ENCODE results near the gene PGAM1. TPM values are rescaled to one million over a fixed set of nuclear protein-coding genes. Genes with fewer than 3 reads are reported as not detected.
A peak's percentile ranks its signal among the peaks of the same experiment; 100 is the strongest.
"Not testable (repeated sequence)": the region's sequence is repeated elsewhere in the genome, so short reads cannot be mapped to it uniquely, and the experiment has no call there.

Gene PGAM1
- total RNA-seq, 4 donors from 2014 or later: 151 to 289 (median 240) TPM

GRCh38 chr10:97406064-97406463, 19.9 kb upstream of the PGAM1 start:
- 77 to 82% methylated on average over 3 of the region's 3 CpGs for WGBS, 2 donors
- intact Hi-C loops (cut with DNase I; ENCODE audit: low total_unique reads): no loop called here
- no peak overlapping the region for H3K4me3 ChIP-seq (ENCODE audit: low read depth, poor library complexity, severe bottlenecking)
- no peak for DNase-seq (ENCODE audit: low spot score in 2 of 2)
- TF ChIP-seq CTCF (IDR thresholded peaks at IDR 0.05) (no peak), POLR2A (IDR thresholded peaks at IDR 0.05) (no peak)

GRCh38 chr10:97406483-97406882, 19.5 kb upstream of the PGAM1 start:
- DNase-seq (ENCODE audit: low spot score in 2 of 2); H3K4me3 ChIP-seq (ENCODE audit: low read depth, poor library complexity, severe bottlenecking); intact Hi-C loops (cut with DNase I; ENCODE audit: low total_unique reads): not testable (repeated sequence)
- 52 to 63% methylated on average over 7 of the region's 7 CpGs for WGBS, 2 donors

GRCh38 chr10:97407211-97407951, 18.6 kb upstream of the PGAM1 start:
- intact Hi-C loops (cut with DNase I; ENCODE audit: low total_unique reads): no loop called here
- DNase-seq (ENCODE audit: low spot score in 2 of 2): peak in 1 of 2 donors; percentile 88
- no peak overlapping the region for H3K4me3 ChIP-seq (ENCODE audit: low read depth, poor library complexity, severe bottlenecking)
- TF ChIP-seq CTCF (IDR thresholded peaks at IDR 0.05) (peak in 1 of 3 donors; percentile 56), POLR2A (IDR thresholded peaks at IDR 0.05) (no peak)
- 6 to 8% methylated on average over 10 of the region's 10 CpGs for WGBS, 2 donors

- WGBS, 2 donors: 70 to 83% methylated on average over 2 of the region's 2 CpGs
- intact Hi-C loops (cut with DNase I; ENCODE audit: low total_unique reads): no loop called here
- TF ChIP-seq POLR2A (IDR thresholded peaks at IDR 0.05): no peak
- TF ChIP-seq CTCF (IDR thresholded peaks at IDR 0.05): no peak
- DNase-seq (ENCODE audit: low spot score in 2 of 2): no peak
- no peak overlapping the region for H3K4me3 ChIP-seq (ENCODE audit: low read depth, poor library complexity, severe bottlenecking)
Observed at GRCh38 chr10:97407952-97408248, 18.1 kb upstream of the PGAM1 start.

GRCh38 chr10:97408496-97408992, 17.4 kb upstream of the PGAM1 start:
- no peak for TF ChIP-seq POLR2A (IDR thresholded peaks at IDR 0.05)
- no peak for TF ChIP-seq CTCF (IDR thresholded peaks at IDR 0.05)
- intact Hi-C loops (cut with DNase I; ENCODE audit: low total_unique reads): no loop called here
- DNase-seq (ENCODE audit: low spot score in 2 of 2): no peak
- WGBS, 2 donors: 49 to 51% methylated on average over 10 of the region's 10 CpGs
- H3K4me3 ChIP-seq (ENCODE audit: low read depth, poor library complexity, severe bottlenecking): no peak overlapping the region

- TF ChIP-seq POLR2A (IDR thresholded peaks at IDR 0.05) (no peak), CTCF (IDR thresholded peaks at IDR 0.05) (no peak)
- whole genome bisulfite sequencing, 2 donors: 82 to 83% methylated on average over 4 of the region's 4 CpGs
- no peak overlapping the region for H3K4me3 ChIP-seq (ENCODE audit: low read depth, poor library complexity, severe bottlenecking)
- intact Hi-C loops (cut with DNase I; ENCODE audit: low total_unique reads): no loop called here
- no peak for DNase-seq (ENCODE audit: low spot score in 2 of 2)
Observed at GRCh38 chr10:97411406-97411805, 14.6 kb upstream of the PGAM1 start.

All from lower leg skin (tissue), 4 donors.